ENCODE measurements around the gene NTSR2. TPM values are rescaled to one million over a fixed set of nuclear protein-coding genes. Genes with fewer than 3 reads are reported as not detected.

NTSR2 gene
- total RNA-seq, 6 experiments from 2014 or later: not detected

DNA sequence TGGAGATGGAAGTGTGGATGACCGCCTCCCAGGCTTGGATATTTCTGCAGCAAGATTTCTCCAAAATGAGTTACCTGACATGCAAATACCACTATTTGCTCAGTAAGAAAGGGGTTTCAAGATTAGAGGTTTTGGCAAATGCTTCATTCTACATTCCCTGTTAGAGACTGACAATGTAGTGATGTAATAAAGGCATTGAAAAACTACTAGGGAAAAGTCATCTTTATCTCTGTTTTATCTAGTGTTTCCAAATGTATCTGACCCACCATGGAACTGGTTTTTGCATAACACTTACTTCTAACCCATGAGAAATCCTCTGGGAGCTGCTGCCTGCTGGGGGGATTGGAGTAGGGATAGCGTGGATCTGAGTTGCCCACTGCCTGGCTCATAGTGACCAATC is 33.0 kb upstream of the NTSR2 start:
- Histone ChIP-seq H3K9me3 (no peaks in the 10 kb centered on the region), H3K4me3 (no peak overlapping the region), H3K27me3 (no peaks in the 10 kb centered on the region), H3K27ac (no peak overlapping the region), H3K36me3 (no peaks in the 10 kb centered on the region), H3K4me1 (peaks cover 0 to 24% (median 0%) of the 10 kb centered on the region in 4 donors)
- intact Hi-C loops (cut with DNase I): no loop called here
- 94% methylated on average over 2 of the region's 2 CpGs for WGBS (ENCODE audit: insufficient coverage, low coverage, low lambda C conversion rate, missing lambda C conversion rate)
- no peak for ATAC-seq
- no peak for DNase-seq
- TF ChIP-seq, protein P1, sequence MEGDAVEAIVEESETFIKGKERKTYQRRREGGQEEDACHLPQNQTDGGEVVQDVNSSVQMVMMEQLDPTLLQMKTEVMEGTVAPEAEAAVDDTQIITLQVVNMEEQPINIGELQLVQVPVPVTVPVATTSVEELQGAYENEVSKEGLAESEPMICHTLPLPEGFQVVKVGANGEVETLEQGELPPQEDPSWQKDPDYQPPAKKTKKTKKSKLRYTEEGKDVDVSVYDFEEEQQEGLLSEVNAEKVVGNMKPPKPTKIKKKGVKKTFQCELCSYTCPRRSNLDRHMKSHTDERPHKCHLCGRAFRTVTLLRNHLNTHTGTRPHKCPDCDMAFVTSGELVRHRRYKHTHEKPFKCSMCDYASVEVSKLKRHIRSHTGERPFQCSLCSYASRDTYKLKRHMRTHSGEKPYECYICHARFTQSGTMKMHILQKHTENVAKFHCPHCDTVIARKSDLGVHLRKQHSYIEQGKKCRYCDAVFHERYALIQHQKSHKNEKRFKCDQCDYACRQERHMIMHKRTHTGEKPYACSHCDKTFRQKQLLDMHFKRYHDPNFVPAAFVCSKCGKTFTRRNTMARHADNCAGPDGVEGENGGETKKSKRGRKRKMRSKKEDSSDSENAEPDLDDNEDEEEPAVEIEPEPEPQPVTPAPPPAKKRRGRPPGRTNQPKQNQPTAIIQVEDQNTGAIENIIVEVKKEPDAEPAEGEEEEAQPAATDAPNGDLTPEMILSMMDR (IDR thresholded peaks at IDR 0.05): no peak
- no peak for TF ChIP-seq POLR2A (IDR thresholded peaks at IDR 0.05)

DNA sequence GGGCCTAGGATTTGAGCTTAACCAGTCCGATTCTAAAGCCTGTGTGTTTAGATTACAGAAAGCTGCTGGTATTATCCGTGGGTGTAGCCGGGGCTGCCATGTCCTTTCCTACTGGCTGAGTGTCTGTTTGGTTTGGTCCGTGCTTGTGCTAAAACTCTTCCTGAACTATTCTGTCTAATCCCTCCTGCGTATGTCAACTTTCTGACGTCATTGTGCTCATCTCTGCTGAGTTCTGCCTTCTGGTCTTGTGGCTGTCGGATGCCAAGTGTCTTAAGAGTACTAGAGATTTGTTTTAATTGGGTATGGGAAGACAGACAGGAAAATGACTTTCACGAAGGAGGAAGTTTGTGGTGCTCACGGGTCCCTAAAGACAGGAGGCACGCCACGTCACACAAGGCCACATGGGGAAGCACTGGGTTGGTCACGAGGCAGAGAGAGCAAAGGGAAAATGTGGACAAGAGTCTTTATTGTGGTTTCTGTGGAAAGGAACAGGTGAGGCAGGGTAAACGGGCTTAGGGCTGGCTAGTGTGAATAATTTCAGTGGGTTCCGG is 31.8 kb upstream of the NTSR2 start:
- Histone ChIP-seq H3K4me1 (peaks cover 0 to 35% (median 0%) of the 10 kb centered on the region in 4 donors), H3K36me3 (no peaks in the 10 kb centered on the region), H3K9me3 (no peaks in the 10 kb centered on the region), H3K27me3 (no peaks in the 10 kb centered on the region), H3K4me3 (no peak overlapping the region), H3K27ac (no peak overlapping the region)
- intact Hi-C loops (cut with DNase I): no loop called here
- ATAC-seq (peak in 1 of 4 donors; percentile 32), DNase-seq (no peak)
- no peak for TF ChIP-seq POLR2A (IDR thresholded peaks at IDR 0.05)
- TF ChIP-seq, protein P1 (IDR thresholded peaks at IDR 0.05): no peak
- WGBS (ENCODE audit: insufficient coverage, low coverage, low lambda C conversion rate, missing lambda C conversion rate): 56% methylated on average over 12 of the region's 14 CpGs

DNA sequence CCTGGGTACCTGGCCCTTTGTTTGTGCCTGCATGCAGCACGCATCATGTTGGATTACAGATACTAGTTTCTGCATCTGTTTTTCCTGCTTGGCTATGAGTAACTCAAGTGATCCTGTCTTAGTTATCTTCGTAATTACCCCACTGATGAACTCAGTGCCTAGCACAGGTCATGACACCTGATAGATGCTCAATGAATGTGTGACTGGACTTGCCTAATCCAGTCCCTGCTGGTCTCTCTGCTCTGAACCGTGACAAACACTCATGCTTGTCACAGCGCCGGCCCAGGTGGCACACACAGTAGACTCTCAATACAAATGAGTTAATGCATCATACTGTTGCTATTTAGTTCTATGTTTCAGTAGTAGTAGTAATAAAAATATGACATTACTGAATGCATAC is 31.2 kb upstream of the NTSR2 start:
- Histone ChIP-seq H3K4me1 (peaks cover 0 to 38% (median 0%) of the 10 kb centered on the region in 4 donors), H3K27ac (no peak overlapping the region), H3K27me3 (no peaks in the 10 kb centered on the region), H3K36me3 (no peaks in the 10 kb centered on the region), H3K4me3 (no peak overlapping the region), H3K9me3 (no peaks in the 10 kb centered on the region)
- WGBS (ENCODE audit: insufficient coverage, low coverage, low lambda C conversion rate, missing lambda C conversion rate): 83% methylated on average over 5 of the region's 5 CpGs
- intact Hi-C loops (cut with DNase I): no loop called here
- DNase-seq: no peak
- no peak for TF ChIP-seq POLR2A (IDR thresholded peaks at IDR 0.05)
- TF ChIP-seq, protein P1 (IDR thresholded peaks at IDR 0.05): no peak
- ATAC-seq: no peak

DNA sequence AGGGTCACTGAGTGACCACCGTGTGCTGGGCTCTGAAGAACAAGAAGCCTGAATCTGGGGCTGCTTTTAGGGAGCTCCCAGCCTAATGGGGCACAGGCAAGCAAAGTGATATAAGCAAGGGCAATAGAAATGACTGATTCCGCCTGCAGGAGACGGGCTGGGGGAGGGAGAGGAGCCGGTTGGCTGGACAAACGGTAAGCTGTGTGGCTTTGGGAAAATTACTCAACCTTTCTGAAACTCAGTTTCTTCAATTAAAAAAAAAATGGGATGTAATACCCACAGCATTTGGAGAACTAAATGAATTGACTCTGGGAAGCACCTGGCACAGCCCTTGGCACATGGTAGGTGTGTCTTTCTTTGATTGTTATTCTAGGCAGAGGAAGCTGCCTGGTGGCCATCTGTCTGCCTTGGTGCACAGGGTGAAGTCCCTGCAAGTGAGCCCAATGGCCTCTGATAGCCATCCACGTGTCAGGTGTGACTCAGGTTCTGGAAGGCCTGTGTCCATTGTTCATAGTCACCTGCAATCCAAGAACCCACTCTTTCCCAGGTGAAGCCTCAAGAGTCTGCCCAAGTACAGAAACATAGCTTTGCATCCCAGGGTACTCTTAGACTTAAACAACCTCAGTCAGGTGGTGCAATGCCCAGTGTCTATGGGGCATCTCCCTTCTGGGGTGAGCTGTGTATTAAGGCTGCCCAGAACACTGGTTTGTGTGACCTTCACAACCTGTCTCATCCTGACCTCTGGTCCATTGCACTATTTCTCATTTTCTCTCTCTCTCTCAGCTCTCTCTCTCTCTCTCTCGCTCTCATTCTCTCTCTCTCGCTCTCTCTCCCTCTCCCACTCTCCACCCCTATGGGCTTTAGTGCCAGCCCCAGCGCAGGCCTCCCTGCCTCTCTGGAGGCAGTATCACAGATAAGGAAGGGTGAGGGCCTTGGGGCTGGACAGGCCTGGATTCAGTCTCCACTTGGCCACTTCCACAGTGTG is 30.0 kb upstream of the NTSR2 start:
- Histone ChIP-seq H3K27me3 (no peaks in the 10 kb centered on the region), H3K4me3 (no peak overlapping the region), H3K4me1 (peaks cover 0 to 28% (median 0%) of the 10 kb centered on the region in 4 donors), H3K36me3 (no peaks in the 10 kb centered on the region), H3K9me3 (no peaks in the 10 kb centered on the region), H3K27ac (no peak overlapping the region)
- DNase-seq (no peak), ATAC-seq (no peak)
- 82% methylated on average over 8 of the region's 9 CpGs for WGBS (ENCODE audit: insufficient coverage, low coverage, low lambda C conversion rate, missing lambda C conversion rate)
- intact Hi-C loops (cut with DNase I): no loop called here
- TF ChIP-seq, protein P1 (IDR thresholded peaks at IDR 0.05): no peak

Measured in right lobe of liver (tissue), 6 donors.